HCT116 (cell line): ENCODE data around the gene GRAMD2A.

ENCODE experiments used
- CTCF ChIP-seq, 3 experiments: fragments of 200-600 bp in 1 of 3; sonication (generic) in 1 of 3; IDR thresholded peaks in 2 of 3; conservative IDR thresholded peaks in 1 of 3; 2 replicates each; pipeline ENCODE4 v1.5.1; 2012 to 2017; ENCODE audit warnings: low read depth in 2 of 3, low read length in 2 of 3, antibody characterized with exemption in 1 of 3, borderline replicate concordance in 1 of 3, control low read depth in 1 of 3, mild to moderate bottlenecking in 1 of 3, mixed read lengths in 1 of 3, mixed run types in 1 of 3, moderate library complexity in 1 of 3; ENCODE audit not compliant: insufficient read depth in 1 of 3
- POLR2A ChIP-seq: IDR thresholded peaks from 2 replicates; pipeline ENCODE4 v1.7.0; 2011; ENCODE audit warnings: borderline replicate concordance; ENCODE audit not compliant: insufficient read depth, insufficient read length; ENCODE audit errors: extremely low read depth
- YY1 ChIP-seq: IDR thresholded peaks from 2 replicates; pipeline ENCODE4 v1.6.1; 2011; ENCODE audit warnings: low read length, low read depth, moderate library complexity, mild to moderate bottlenecking; ENCODE audit not compliant: insufficient replicate concordance; ENCODE audit errors: extremely low read depth

GRCh38 chr15:72183781-72184164 is 13.8 kb downstream of the GRAMD2A start:
- TF ChIP-seq YY1 = no peak
- TF ChIP-seq POLR2A = no peak
- TF ChIP-seq CTCF (IDR thresholded peaks at IDR 0.05 in 2 of 3, conservative IDR thresholded peaks at IDR 0.05 in 1 of 3; ENCODE audit: borderline replicate concordance in 1 of 3, insufficient read depth in 1 of 3, low read depth in 2 of 3, low read length in 2 of 3) = no peak
